HUES64 (cell line): ENCODE results near the gene SALL4. TPM values are rescaled to one million over a fixed set of nuclear protein-coding genes. Genes with fewer than 3 reads are reported as not detected.

ENCODE experiments used
- H3K27ac ChIP-seq: 2 replicates; pipeline ENCODE4 v1.7.0; 2013; ENCODE audit warnings: low read depth, low read length, inconsistent platforms
- H3K27me3 ChIP-seq: 2 replicates; pipeline ENCODE4 v1.6.1; 2013; ENCODE audit warnings: mild to moderate bottlenecking, low read length; ENCODE audit not compliant: insufficient read depth
- H3K36me3 ChIP-seq: 2 replicates; pipeline ENCODE4 v1.6.1; 2013; ENCODE audit warnings: mild to moderate bottlenecking, low read length; ENCODE audit not compliant: insufficient read depth
- H3K4me1 ChIP-seq: 2 replicates; pipeline ENCODE4 v1.6.1; 2013; ENCODE audit warnings: mild to moderate bottlenecking, low read length, moderate library complexity; ENCODE audit not compliant: insufficient read depth
- H3K4me3 ChIP-seq: 2 replicates; pipeline ENCODE4 v1.5.1; 2013; ENCODE audit warnings: mild to moderate bottlenecking, low read length, moderate library complexity
- H3K9ac ChIP-seq: 2 replicates; pipeline ENCODE4 v1.6.1; 2013; ENCODE audit warnings: mild to moderate bottlenecking, low read depth, low read length
- H3K9me3 ChIP-seq: 2 replicates; pipeline ENCODE4 v1.6.1; 2013; ENCODE audit warnings: low read depth, low read length; ENCODE audit not compliant: insufficient read depth
- WGBS: fragments of 150-250, 120-280 bp; methylation state at CpG from one replicate; pipeline ENCODE4 v1.1.7; 2013; ENCODE audit warnings: missing lambda C conversion rate; 5-methylcytosine and 5-hydroxymethylcytosine counted together
- polyA plus RNA-seq, 2 experiments: library from polyadenylated mRNA; stranded (reverse); fragments of 50-300 nt; gene quantifications; one replicate each; pipeline ENCODE4 v1.2.3, GENCODE V29; 2013

SALL4 gene
- polyA plus RNA-seq (2013, experiment 1 of 2) = 79.4 TPM
- polyA plus RNA-seq (2013, experiment 2 of 2) = 78.7 TPM

DNA sequence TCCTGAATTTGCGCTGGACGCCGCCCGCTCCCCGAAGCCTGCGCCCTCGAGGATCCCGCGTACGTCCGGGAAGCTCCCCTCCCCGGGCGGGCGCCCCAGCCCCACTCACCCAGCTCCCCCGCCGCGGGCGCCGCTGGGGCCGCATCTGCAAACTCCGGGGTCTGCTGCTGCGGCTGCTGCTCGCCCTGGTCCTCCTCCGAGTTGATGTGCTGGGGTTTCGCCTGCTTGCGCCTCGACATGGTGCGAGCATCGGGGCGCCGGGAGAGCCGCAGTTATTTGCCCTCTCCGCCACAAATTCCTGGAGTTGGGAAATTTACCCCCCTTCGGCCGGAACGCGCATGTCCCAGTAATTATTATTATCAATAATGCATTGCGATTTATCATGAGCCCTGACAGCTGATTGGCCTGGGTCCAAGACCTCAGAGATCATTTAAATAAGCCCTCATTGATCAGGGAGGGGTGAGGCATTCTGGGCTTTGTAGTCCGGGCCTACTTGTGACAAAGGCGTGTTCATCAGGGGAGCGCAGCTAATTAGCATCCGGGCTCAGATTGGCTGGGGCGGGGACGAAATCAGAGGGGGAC lies at the start of gene SALL4:
Gene SALL4, minus strand, starts transcription at position 352 of the 582 bp plus-strand sequence. Its CDS starts 113 bp downstream, at position 239.
- Histone ChIP-seq H3K27ac (peak within 1 kb of the TSS; percentile 99), H3K4me3 (peak within 1 kb of the TSS; percentile 76), H3K36me3 (peaks cover under 1% of the 10 kb centered on the region; the same call in 1 of the 2 replicates), H3K9ac (peak within 1 kb of the TSS; percentile 99), H3K9me3 (no peaks in the 10 kb centered on the region), H3K27me3 (no peaks in the 10 kb centered on the region), H3K4me1 (peaks cover 26% of the 10 kb centered on the region)
- under 1% methylated on average over 44 of the region's 44 CpGs for WGBS

DNA sequence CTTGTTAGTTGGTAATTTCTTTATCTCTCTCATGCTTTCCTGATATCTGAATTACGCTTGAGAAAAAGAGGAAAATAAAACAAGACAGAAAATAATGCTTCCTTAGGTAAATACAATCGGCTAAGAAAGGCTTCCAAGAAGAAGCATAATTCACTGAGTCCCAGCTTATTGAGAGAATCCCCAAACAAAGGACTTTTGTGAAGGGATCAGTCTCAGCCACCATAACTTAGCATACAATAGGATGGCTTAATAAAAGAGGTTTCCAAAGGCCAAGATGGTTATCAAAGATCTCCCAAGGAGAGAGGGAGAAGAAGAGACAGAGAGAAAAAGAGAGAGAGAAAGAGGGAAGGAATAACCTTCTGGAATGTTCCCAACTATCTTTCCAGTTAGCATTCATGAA lies 46.0 kb upstream of the SALL4 start:
- Histone ChIP-seq H3K4me1 (peaks cover 11% of the 10 kb centered on the region), H3K9me3 (no peaks in the 10 kb centered on the region), H3K4me3 (no peak overlapping the region), H3K9ac (no peak overlapping the region), H3K36me3 (no peaks in the 10 kb centered on the region), H3K27ac (peak overlapping the region; percentile 27; the same call in 1 of the 2 replicates), H3K27me3 (no peaks in the 10 kb centered on the region)
- WGBS = 94% methylated on average over 1 of the region's 2 CpGs

- H3K4me1 ChIP-seq = no peaks in the 10 kb centered on the region
- no peak overlapping the region for H3K4me3 ChIP-seq
- H3K9me3 ChIP-seq = no peaks in the 10 kb centered on the region
- no peaks in the 10 kb centered on the region for H3K27me3 ChIP-seq
- H3K27ac ChIP-seq = no peak overlapping the region
- no peaks in the 10 kb centered on the region for H3K36me3 ChIP-seq
- H3K9ac ChIP-seq = no peak overlapping the region
- WGBS = 90% methylated on average over 5 of the region's 5 CpGs
Measured at GRCh38 chr20:51840865-51841264, 38.5 kb upstream of the SALL4 start.

DNA sequence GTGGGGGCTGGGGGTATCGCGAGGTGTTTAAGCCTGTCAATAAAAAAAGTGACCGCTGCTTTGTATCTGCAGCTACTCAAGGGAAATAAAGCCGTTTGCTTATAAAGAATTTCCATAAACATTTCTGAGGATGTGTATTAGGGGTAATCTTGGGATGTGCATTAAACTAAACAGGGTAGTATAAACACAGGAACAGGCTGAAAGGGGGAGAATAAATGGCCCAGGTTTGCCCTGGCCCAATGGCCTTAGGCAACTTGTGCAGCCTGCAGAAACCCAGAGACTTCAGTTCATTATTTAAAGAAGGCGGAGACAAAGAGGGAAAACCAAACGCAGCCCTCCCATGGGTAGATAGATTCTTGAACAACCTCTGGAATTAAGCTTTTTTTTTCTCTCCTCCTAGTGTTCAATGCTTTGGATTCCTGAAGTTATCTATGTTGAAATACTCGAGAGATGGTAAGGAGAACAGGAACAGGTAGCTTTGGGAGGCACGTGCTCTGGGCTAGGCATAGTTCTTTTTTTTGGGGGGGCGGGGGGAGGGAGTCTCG lies 35.6 kb upstream of the SALL4 start:
- H3K4me1 ChIP-seq = no peaks in the 10 kb centered on the region
- H3K4me3 ChIP-seq = no peak overlapping the region
- 87% methylated on average over 10 of the region's 10 CpGs for WGBS
- no peaks in the 10 kb centered on the region for H3K9me3 ChIP-seq
- no peaks in the 10 kb centered on the region for H3K27me3 ChIP-seq
- H3K36me3 ChIP-seq = no peaks in the 10 kb centered on the region
- H3K27ac ChIP-seq = no peak overlapping the region
- no peak overlapping the region for H3K9ac ChIP-seq

DNA sequence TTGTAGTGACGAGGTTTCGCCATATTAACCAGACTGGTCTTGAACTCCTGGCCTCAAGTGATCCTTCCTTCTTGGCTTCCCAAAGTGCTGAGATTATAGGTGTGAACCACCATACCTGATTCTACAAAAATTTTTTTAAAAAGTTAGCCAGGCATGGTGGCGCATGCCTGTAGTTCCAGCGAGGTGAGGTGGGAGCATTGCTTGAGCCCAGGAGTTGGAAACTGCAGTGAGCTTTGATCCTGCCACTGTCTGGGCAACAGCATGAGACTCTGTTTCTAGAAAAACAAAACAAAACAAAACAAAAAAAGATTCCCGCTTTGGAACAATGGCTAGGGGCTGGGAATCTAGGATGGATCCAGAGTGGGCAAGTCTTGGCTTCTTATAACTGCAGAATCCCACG lies 35.1 kb upstream of the SALL4 start:
- H3K4me1 ChIP-seq = no peaks in the 10 kb centered on the region
- 94% methylated on average over 6 of the region's 6 CpGs for WGBS
- no peak overlapping the region for H3K4me3 ChIP-seq
- H3K36me3 ChIP-seq = no peaks in the 10 kb centered on the region
- H3K27me3 ChIP-seq = no peaks in the 10 kb centered on the region
- H3K27ac ChIP-seq = no peak overlapping the region
- H3K9me3 ChIP-seq = no peaks in the 10 kb centered on the region
- H3K9ac ChIP-seq = no peak overlapping the region

- Histone ChIP-seq H3K36me3 (no peaks in the 10 kb centered on the region), H3K27me3 (no peaks in the 10 kb centered on the region), H3K4me3 (no peak overlapping the region), H3K4me1 (peaks cover 8% of the 10 kb centered on the region; the same call in 1 of the 2 replicates), H3K9ac (no peak overlapping the region), H3K9me3 (no peaks in the 10 kb centered on the region), H3K27ac (no peak overlapping the region)
- 97% methylated on average over 6 of the region's 6 CpGs for WGBS
Measured at GRCh38 chr20:51833326-51833725, 31.0 kb upstream of the SALL4 start.

DNA sequence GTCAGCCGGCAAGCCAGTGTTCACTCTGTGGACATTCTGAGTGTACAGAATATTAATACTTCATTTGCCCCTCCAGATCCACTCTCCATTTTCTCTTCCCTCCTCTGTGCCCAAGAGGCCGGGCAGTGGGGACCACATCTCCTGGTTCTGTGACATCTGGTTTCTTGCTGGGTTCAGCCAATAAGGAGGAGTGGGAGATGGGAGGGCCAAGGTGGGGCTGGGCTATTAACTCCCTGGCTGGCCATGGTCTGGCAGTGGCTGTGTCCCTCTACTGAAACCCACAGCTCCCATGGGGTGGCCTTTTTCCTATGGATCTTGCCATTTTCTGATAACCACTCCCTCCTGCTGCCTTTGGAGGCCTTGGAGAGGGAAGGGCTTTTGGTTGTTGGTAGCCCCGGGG lies 30.0 kb upstream of the SALL4 start:
- Histone ChIP-seq H3K9me3 (no peaks in the 10 kb centered on the region), H3K27me3 (no peaks in the 10 kb centered on the region)

DNA sequence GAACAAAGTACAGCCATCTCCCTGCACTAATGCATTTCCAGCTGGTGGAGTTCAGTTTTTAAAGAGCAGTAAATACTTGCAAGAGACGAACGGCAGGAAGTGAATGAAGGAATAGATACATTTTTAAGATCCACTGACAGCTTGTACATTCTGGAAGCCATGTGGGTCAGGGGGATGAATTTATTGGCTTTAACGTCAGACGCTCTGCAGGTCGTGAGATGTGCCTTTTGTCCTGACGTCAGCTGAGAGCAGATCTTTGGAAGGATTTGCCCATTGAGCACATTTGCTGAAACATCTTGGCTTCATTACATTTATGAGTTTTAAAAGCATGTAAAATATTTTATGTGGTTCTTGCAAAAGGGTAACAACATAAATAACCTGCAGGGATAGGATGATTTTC lies 29.5 kb upstream of the SALL4 start:
- H3K9ac ChIP-seq = no peak overlapping the region
- H3K27ac ChIP-seq = no peak overlapping the region
- no peaks in the 10 kb centered on the region for H3K27me3 ChIP-seq
- H3K4me1 ChIP-seq = peaks cover 8% of the 10 kb centered on the region; the same call in 1 of the 2 replicates
- no peaks in the 10 kb centered on the region for H3K9me3 ChIP-seq
- WGBS = 88% methylated on average over 6 of the region's 6 CpGs
- no peak overlapping the region for H3K4me3 ChIP-seq
- H3K36me3 ChIP-seq = no peaks in the 10 kb centered on the region

More for the DNA sequence above, 30.0 kb upstream of the SALL4 start:
- no peak overlapping the region for H3K27ac ChIP-seq
- peaks cover 8% of the 10 kb centered on the region; the same call in 1 of the 2 replicates for H3K4me1 ChIP-seq
- no peak overlapping the region for H3K4me3 ChIP-seq
- H3K36me3 ChIP-seq = no peaks in the 10 kb centered on the region
- WGBS = 94% methylated on average over 3 of the region's 3 CpGs
- no peak overlapping the region for H3K9ac ChIP-seq

GRCh38 chr20:51830538-51830937 lies 28.2 kb upstream of the SALL4 start:
- Histone ChIP-seq H3K4me1 (peaks cover 8% of the 10 kb centered on the region; the same call in 1 of the 2 replicates), H3K27me3 (no peaks in the 10 kb centered on the region), H3K9me3 (no peaks in the 10 kb centered on the region), H3K36me3 (no peaks in the 10 kb centered on the region), H3K27ac (no peak overlapping the region), H3K9ac (no peak overlapping the region), H3K4me3 (no peak overlapping the region)
- WGBS = 93% methylated on average over 7 of the region's 7 CpGs

DNA sequence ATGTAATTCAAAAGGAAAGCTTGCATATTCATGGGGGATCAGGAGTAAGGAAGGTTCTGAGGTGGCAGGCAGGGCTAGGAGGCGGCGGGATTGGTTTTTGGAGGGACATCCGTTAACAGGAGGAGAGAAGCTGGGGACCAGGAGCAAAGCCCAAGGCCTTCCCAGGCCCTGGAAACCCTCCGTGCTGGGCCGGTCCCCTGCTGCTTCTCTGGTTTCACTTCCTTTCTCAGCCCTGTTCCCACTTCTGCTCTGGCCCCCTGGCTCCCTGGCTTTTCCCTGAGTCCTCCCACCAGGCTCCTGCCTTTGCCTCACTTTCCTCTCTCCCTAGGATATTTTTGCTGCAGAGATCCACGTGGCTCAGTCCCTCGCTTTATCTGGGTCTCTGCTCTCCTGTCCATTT lies 26.4 kb upstream of the SALL4 start:
- Histone ChIP-seq H3K36me3 (no peaks in the 10 kb centered on the region), H3K27ac (no peak overlapping the region), H3K9ac (no peak overlapping the region), H3K4me1 (peaks cover 8% of the 10 kb centered on the region; the same call in 1 of the 2 replicates), H3K4me3 (no peak overlapping the region), H3K9me3 (no peaks in the 10 kb centered on the region), H3K27me3 (no peaks in the 10 kb centered on the region)
- WGBS = 33% methylated on average over 7 of the region's 7 CpGs

GRCh38 chr20:51826372-51826771 lies 24.1 kb upstream of the SALL4 start:
- H3K36me3 ChIP-seq = no peaks in the 10 kb centered on the region
- H3K4me3 ChIP-seq = no peak overlapping the region
- 96% methylated on average over 8 of the region's 8 CpGs for WGBS
- H3K4me1 ChIP-seq = peaks cover 8% of the 10 kb centered on the region; the same call in 1 of the 2 replicates
- no peaks in the 10 kb centered on the region for H3K9me3 ChIP-seq
- H3K9ac ChIP-seq = no peak overlapping the region
- H3K27ac ChIP-seq = no peak overlapping the region
- no peaks in the 10 kb centered on the region for H3K27me3 ChIP-seq
